Measurements from ENCODE around the gene APOBEC3B.
"Not testable (repeated sequence)": the region's sequence is repeated elsewhere in the genome, so short reads cannot be mapped to it uniquely, and the experiment has no call there.

Gene APOBEC3B

DNA sequence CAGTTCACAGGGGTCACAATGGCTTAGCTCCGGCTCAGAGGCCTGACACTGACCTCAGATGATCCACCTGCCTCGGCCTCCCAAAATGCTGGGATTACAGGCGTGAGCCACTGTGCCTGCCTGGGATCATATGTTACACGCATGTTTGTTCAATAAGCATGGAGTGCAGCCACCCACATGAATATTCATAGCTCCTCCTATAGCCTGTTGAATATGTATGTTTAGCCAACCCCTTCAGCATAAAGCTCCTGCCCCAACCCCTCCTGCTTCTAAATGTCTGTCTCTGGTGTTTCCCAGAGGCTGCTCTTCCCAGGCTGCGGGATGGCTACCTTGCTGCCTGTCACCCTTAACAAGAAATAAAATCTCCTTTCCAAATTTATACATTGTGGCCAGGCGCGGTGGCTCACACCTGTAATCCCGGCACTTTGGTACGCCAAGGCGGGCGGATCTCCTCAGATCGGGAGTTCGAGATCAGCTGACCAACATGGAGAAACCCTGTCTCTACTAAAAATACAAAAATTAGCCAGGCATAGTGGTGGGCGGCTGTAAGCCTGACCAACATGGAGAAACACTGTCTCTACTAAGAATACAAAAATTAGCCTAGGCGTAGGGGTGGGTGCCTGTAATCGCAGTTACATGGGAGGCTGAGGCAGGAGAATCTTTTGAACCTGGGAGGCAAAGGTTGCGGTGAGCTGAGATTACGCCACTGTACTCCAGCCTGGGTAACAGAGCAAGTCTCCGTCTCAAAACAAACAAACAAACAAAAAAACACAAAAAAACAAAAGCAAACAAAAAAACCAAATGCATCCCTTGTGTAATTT is 57.4 kb downstream of the APOBEC3B start:
- DNase-seq = no peak

DNA sequence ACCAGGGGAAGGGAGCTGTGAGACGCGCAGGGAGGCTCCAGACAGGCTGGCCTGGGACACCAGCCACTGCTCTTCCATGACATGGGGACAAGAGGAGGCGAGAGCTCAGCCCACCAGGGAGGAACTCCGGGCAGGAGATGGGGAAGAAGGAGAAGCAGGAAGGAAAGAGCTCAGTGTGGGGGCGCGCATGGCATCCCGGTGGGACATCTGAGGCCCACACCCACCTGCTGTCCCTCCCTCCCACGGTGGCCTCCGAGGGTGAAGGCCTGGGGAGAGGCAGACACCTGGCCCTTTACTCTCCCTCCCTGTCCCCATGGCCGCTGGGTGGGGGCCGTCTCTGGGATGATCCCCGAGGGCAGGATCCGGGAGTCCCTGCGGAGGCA is 58.0 kb downstream of the APOBEC3B start:
- DNase-seq = not testable (repeated sequence)

DNA sequence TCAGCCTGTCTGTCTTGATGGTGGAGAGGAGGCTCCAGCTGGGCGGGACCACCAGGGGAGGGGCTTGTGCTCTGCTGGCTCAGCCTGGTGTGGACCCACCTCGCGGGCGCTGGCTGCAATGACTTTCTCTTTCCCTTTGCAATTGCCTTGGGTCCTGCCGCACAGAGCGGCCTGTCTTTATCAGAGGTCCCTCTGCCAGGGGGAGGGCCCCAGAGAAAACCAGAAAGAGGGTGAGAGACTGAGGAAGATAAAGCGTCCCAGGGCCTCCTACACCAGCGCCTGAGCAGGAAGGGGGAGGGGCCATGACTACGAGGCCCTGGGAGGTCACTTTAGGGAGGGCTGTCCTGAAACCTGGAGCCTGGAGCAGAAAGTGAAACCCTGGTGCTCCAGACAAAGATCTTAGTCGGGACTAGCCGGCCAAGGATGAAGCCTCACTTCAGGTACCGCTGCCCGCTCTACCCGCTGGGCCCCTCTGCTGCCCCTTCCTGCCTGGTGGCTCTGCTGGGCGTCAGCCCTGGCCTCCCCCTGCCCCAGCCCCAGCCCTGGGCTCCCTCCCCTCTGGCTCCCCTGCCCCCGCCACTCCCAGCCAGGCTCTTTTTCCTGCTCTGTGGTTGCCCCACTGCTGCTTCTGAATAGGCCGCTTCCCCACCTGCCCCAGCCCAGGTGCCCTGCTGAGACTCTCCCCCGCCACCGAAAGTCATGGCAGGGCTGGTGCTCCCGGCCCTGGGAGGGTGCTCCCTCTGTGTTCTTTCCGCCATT is 58.6 kb downstream of the APOBEC3B start, which contains the start of gene APOBEC3F:
TSS of gene APOBEC3F (plus strand) at position 327 of the 759 bp plus-strand sequence. CDS start at position 424, 97 bp downstream.
- DNase-seq = peak in 1 of 2 experiments; percentile 50

DNA sequence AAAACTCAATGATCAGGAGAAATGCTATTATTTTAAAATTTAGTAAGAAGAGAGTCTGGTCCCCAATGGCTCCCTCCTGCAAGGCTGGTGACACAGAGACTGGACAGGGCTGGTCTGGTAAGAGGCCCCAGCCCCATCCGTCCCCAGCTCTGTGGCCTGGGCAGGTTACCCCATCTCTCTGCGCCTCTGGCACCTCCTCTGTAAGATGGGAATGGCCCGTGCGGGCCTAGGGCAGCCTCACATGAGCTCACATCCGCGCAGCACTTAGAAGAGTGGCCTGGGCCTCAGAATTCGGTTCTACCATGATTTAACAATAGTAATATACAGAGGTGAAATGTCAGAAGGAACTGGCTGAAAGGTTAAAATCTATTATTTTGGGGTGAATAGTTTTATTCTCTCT is 59.8 kb downstream of the APOBEC3B start:
- no peak for DNase-seq

Measured in NCI-H526 (cell line).